VCaP (cell line): ENCODE measurements around the gene ROR2.

Experiments used
- H3K27ac ChIP-seq: fragments of 450-650 bp; 2 replicates; pipeline ENCODE4 v1.5.1; 2017
- TF ChIP-seq, protein P1 (sequence below): fragments of 450-650 bp; conservative IDR thresholded peaks from 2 replicates; pipeline ENCODE4 v1.5.1; 2017; ENCODE audit warnings: mild to moderate bottlenecking, moderate library complexity

ROR2 gene

DNA sequence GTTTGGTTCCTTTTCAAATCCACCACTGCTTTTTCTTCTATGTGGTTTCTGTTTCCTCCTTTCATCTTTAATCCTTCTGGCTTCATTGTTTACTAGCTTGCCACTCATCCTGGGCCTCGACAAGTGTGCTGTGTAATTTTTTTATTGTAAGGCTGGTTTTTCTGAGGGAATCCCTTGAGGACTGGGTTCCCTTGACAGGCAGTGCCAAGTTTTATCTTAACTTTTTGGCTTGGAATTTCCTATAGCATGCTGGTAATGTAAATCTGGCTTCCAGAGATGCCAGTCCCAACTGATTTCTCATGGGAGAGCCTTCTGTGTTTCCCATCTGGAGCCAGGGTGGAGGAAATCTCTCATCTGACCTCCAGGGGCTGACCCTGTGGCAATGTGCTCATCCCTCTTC, 184.7 kb downstream of the ROR2 start:
- TF ChIP-seq, protein P1, sequence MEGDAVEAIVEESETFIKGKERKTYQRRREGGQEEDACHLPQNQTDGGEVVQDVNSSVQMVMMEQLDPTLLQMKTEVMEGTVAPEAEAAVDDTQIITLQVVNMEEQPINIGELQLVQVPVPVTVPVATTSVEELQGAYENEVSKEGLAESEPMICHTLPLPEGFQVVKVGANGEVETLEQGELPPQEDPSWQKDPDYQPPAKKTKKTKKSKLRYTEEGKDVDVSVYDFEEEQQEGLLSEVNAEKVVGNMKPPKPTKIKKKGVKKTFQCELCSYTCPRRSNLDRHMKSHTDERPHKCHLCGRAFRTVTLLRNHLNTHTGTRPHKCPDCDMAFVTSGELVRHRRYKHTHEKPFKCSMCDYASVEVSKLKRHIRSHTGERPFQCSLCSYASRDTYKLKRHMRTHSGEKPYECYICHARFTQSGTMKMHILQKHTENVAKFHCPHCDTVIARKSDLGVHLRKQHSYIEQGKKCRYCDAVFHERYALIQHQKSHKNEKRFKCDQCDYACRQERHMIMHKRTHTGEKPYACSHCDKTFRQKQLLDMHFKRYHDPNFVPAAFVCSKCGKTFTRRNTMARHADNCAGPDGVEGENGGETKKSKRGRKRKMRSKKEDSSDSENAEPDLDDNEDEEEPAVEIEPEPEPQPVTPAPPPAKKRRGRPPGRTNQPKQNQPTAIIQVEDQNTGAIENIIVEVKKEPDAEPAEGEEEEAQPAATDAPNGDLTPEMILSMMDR = no peak
- H3K27ac ChIP-seq = no peak overlapping the region

DNA sequence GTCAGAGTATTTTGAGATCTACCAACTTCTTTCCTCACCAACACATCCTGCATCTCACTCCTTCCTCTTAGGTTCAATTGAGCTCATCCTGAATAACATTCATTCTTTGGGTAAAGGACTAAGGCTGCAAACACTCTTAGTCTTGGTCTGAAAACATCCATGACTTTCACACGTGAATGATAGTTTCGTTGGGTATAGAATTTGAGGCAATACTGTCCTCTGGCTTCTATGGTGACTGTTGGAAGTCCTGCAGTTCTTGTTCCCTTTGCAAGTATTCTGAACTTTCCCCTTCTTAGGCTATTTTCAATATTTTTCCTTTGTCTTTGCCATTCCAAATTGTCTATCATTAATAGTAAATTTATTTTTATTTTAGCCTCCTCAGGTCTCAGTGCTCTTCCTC, 185.4 kb downstream of the ROR2 start:
- no peak overlapping the region for H3K27ac ChIP-seq
- TF ChIP-seq, protein P1 = no peak

GRCh38 chr9:91761362-91761761, 188.7 kb downstream of the ROR2 start:
- TF ChIP-seq, protein P1 = no peak
- H3K27ac ChIP-seq = no peak overlapping the region

GRCh38 chr9:91760906-91761305, 189.1 kb downstream of the ROR2 start:
- TF ChIP-seq, protein P1 = no peak
- H3K27ac ChIP-seq = no peak overlapping the region

DNA sequence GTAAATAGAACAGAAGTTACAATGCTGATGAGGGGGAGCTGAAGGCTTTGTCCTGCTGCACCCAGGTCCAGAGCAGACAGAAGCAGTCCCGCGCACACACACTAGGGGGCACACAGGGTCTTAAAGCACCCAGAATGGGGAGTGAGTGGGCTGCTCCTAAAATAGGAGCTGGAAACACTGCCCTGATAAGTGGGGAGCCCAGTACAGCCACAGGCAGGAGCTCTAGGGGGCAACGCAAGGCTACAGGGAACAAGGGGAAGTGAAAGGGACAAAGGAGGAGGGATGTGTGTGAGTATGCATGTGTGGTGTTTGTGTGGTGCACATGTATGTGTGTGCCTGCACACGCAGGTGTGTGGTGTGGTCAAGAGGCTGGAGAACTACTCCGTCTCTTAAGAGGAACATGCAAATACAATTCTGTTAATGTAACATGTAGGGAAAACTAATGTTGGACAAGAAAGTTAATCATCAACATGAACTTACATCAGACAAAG, 191.5 kb downstream of the ROR2 start:
- no peak overlapping the region for H3K27ac ChIP-seq
- TF ChIP-seq, protein P1 = peak; percentile 63

GRCh38 chr9:91757782-91758181, 192.2 kb downstream of the ROR2 start:
- H3K27ac ChIP-seq = no peak overlapping the region
- TF ChIP-seq, protein P1 = no peak

GRCh38 chr9:91756510-91756780, 193.6 kb downstream of the ROR2 start:
- H3K27ac ChIP-seq = no peak overlapping the region
- TF ChIP-seq, protein P1 = no peak
